Panc1 (cell line): ENCODE data around the gene SPATS2L.

ENCODE experiments used
- CTCF ChIP-seq: fragments of 450-650 bp; IDR thresholded peaks from 2 replicates; pipeline ENCODE4 v1.5.1; 2017; ENCODE audit warnings: mild to moderate bottlenecking
- POLR2AphosphoS5 ChIP-seq: IDR thresholded peaks from 2 replicates; pipeline ENCODE4 v1.6.1; 2012; ENCODE audit warnings: mild to moderate bottlenecking, low read depth, low read length, moderate library complexity

DNA sequence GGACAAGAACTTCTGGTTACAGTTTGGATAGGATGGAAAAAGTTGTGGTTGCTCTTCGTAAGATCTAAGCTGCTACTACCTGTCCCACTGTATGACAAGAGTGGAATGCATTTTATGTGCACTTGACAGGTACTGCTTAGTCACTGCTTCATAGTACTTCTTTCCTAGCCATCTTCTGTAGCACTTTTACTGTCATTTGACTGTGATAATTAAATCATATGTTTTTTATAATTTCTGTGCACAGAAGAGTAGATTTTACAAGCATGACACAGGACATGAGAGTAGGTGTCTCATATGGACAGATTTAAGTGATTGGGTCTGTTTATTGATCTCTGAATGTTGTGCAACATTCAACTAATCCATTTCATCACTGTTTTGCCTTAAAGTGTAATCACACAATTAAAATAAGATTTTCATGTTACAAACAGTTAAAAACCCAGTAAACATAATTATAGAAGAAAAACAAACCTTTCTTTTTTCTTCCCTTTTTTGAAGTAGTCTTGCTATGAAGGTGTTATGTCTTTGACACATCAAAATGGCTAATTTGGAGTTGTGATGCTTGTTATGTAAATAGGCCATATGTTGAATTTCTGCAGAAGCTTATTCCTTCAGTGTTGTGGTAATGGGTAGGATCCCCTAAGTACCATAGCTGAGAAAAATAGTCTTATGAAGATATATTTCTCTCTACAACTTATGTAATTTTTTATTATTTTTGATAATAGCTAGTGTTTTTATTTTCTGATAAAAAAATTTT, 3.0 kb downstream of the SPATS2L start:
- TF ChIP-seq CTCF (no peak), POLR2AphosphoS5 (no peak)
